Glomerular endothelial cell (primary cell): ENCODE measurements around the gene MYMX. TPM values are rescaled to one million over a fixed set of nuclear protein-coding genes. Genes with fewer than 3 reads are reported as not detected.

Experiments
- DNase-seq: peaks from one replicate; pipeline ENCODE4 v3.0.0-alpha.2; 2011; ENCODE audit warnings: low read depth, low spot score; ENCODE audit errors: extremely low read depth
- total RNA-seq: library from RNA; depleted of rRNA; stranded (reverse); fragments of >200 nt; gene quantifications from 2 replicates; pipeline ENCODE4 v1.2.3, GENCODE V29; 2015

MYMX gene
- total RNA-seq, 1 donor from 2014 or later, result 2.2 TPM

DNA sequence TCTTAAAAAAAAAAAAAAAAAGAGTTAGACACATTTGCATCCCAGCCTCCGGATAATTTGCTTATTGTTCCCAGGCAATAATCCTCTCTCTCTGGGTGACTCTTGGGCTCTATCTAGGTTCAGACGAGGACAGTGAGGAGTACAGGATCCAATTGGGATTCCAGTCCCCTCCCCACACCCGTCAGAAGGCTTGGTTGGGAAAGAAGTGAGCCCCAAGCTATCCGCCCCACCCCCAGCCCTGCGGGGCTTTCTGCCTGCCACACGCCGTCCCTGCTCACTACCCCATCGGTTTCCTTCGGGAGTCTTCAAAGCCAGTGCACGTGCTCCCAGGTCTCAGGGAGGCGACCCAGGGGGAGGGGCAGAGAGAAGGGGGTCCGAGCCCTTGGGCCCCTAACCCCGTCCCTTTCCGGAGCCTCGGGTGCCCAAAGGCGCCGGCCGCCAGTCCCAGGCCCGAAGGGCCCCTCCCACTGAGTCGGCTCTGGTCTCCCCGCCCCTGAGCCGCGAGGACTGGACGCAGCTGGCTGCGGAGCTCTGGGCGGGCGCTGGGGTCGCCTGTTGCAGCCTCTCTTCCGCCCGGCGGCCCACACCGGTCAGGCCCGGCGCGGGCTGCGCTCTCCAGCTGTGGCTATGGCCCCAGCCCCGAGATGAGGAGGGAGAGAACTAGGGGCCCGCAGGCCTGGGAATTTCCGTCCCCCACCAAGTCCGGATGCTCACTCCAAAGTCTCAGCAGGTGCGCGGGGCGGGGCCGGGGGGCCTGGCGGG lies 2.5 kb downstream of the MYMX start:
- no peak for DNase-seq

GRCh38 chr6:44219815-44220784 lies 3.4 kb downstream of the MYMX start:
- no peak for DNase-seq

- no peak for DNase-seq
These were observed 4.2 kb downstream of the MYMX start for GRCh38 chr6:44220913-44221290.

GRCh38 chr6:44221291-44221960 lies 4.7 kb downstream of the MYMX start:
- peak; percentile 54 for DNase-seq

DNA sequence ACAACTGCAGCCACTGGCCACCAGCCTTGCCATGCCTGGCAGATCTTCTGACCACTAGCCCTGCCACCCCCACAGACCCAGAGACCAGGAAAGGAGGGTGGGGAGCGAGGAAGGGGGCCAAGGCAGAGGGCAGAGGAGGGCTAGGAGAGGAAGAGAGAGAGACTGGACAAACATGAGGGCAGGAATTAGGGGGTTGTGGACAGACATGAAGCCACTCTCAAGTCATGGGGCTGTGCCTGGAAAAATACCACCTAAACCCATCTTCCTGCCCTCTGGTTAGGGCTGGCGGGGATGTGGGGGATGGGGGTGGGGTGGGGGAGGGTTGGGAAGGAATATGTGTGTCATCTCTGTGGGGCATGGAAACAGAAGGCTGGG lies 5.2 kb downstream of the MYMX start:
- no peak for DNase-seq

DNA sequence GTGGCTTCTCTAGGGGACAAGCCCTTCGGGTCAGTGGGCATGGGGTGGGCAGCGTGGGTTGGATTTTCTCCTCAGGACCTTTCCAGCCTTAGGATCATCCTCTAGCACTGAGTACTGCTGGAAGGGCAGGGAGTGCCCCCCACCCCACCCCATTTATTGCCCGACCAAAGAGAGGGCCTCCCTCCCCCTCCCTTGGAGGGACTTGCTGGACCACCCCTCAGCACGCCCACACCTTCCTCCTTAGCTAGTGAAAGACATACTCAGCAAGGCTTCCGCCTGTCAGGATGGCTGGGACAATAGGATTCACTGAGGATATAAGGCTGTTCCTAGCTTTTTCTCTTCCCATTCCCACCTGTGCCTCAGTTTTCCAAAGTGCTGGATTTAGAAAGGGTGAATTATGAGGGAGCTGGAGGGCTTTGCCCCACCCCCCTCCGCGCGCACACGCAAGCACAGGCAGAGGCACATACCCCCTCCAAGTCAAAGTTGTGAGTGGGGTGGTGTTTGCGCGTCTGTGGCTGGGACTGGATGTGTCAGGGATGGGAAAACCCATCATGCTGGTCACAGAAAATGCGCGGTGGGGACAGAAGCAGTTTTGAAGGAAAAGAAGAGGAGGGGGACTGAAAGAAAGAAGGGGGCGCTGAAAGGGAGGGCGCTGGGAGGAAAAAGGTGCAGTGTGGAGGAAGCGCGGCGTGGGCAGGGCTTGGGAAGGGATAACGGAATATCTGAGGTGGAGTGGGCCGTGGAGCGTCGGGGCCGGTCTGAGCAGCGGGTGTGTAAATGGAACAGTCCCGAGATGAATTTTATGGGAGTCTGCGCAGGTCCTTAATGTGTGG lies 6.0 kb downstream of the MYMX start:
- DNase-seq, result no peak

GRCh38 chr6:44223319-44224028 lies 6.7 kb downstream of the MYMX start, which contains the start of gene SLC29A1:
Gene SLC29A1, plus strand, starts transcription at chr6:44223595. Its CDS starts 3,719 bp downstream, at chr6:44227314.
- DNase-seq, result no peak

- DNase-seq, result no peak
These were observed 7.6 kb downstream of the MYMX start for GRCh38 chr6:44224029-44224964.

- DNase-seq, result no peak
These were observed 8.2 kb downstream of the MYMX start for GRCh38 chr6:44224965-44225305.

- no peak for DNase-seq
These were observed 9.0 kb downstream of the MYMX start for GRCh38 chr6:44225579-44226325.

GRCh38 chr6:44226368-44227147 lies 9.8 kb downstream of the MYMX start:
- no peak for DNase-seq

DNA sequence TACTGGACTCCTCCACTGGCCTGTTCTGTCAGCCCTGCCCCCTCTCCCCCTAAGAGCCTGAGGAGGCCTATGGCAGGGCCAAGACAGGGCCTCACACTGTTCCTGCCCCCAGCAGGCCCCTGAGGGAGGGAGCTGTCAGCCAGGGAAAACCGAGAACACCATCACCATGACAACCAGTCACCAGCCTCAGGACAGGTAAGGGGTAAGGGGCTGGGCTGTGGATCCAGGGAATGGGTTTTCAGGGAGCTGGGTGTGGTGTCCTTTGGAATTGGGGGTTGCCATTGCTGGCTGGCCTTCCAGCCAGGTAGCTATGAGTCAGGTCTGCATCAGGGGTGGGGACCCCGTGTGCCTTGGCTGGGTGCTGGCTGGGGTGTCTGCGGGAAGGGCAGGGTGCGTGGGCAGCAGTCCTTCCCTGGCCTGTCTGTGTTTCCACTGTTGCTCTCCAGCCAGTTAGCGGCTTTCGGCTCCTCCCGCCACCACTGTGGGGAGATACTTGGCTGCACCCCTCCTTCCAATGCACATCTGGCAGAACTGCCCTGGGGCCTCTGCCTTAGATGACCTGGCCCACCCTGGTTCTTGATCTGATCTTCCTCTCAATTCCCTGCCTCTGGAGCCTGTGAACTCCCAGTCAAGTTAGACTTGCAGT lies 10.5 kb downstream of the MYMX start:
- DNase-seq, result no peak

DNA sequence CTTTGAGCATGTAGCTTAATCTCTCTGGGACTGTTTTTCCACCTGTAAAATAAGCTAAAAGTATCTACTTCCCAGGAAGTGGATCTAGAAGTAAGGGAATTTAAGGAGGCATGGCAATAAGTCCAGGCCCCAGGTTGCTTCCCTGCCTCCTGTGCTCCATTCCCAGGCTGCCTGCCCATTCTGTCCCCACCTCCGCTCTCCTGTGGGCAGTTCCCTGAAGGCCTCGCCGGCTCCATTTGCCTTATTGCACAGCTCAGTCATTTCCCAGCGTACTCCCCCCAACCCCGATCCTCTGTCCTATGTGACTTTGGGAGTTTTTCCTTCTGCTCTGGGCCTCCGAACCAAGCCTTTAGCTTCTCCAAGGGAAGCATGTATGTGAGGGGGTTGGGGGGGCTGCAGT lies 11.3 kb downstream of the MYMX start:
- no peak for DNase-seq

- no peak for DNase-seq
These were observed 11.7 kb downstream of the MYMX start for GRCh38 chr6:44228433-44228832.

DNA sequence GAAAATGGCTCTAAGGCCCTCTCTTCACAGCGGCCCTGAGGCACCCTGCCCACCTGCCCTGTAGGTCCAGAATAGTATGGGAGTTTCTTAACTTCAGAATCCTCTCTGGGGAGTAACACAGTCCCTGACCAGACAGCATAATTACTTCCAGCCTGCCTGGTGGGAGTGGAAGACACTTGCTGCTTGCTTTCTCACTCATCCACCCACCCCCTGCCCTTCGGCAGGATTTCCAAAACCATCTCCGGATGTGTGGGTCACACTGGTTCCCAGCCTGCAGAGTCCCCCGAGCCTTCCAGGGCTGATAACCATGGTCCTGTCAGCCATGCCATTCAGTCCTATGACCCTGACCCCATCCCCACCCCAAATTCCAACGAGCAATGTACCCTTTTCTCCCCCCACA lies 12.1 kb downstream of the MYMX start:
- DNase-seq, result no peak

DNA sequence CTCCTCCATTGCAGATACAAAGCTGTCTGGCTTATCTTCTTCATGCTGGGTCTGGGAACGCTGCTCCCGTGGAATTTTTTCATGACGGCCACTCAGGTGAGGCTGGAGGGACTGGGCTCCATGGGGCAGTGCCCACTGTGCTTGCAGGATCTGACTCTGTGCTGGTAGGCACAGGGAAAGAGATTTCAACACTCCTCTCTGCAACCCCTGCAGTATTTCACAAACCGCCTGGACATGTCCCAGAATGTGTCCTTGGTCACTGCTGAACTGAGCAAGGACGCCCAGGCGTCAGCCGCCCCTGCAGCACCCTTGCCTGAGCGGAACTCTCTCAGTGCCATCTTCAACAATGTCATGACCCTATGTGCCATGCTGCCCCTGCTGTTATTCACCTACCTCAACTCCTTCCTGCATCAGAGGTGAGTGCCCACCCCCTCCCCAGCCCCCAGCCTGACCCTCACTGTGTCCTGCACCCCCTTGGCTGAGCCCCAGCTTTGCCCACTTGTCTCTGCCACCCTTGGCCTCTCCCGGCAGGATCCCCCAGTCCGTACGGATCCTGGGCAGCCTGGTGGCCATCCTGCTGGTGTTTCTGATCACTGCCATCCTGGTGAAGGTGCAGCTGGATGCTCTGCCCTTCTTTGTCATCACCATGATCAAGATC lies 12.8 kb downstream of the MYMX start:
- no peak for DNase-seq
